GM08714 (cell line): Measurements from ENCODE around the gene SPECC1.
"Not testable (repeated sequence)": the region's sequence is repeated elsewhere in the genome, so short reads cannot be mapped to it uniquely, and the experiment has no call there.

Experiments
- H3K4me3 ChIP-seq: fragments of 200-500 bp; sonication (Bioruptor generic); 2 replicates; pipeline ENCODE4 v1.5.1; 2014; ENCODE audit warnings: mild to moderate bottlenecking, low read length, inconsistent platforms
- ZNF274 ChIP-seq: IDR thresholded peaks from 2 replicates; pipeline ENCODE4 v1.6.1; 2012; ENCODE audit warnings: mild to moderate bottlenecking, low read depth, low read length

Gene SPECC1

DNA sequence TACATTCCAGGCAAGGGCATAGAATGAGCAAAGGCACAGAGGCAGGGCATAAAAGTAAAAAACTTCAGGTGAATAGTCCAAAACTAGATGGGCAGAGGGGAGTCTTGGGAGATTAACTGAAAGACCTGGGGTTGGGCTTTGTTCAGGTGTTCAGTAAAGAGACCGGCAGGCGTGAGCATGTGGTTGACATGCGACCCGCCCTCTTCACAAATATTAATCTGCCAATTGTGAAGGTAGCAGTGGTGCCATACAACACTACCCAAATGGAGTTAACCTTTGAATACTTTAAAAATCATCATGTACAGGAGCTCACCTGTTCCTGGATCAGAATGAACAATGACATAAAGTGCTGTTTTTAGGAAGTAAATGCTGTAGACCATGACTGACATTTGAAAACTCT, 232.7 kb downstream of the SPECC1 start:
- TF ChIP-seq ZNF274, result no peak
- no peak overlapping the region for H3K4me3 ChIP-seq

DNA sequence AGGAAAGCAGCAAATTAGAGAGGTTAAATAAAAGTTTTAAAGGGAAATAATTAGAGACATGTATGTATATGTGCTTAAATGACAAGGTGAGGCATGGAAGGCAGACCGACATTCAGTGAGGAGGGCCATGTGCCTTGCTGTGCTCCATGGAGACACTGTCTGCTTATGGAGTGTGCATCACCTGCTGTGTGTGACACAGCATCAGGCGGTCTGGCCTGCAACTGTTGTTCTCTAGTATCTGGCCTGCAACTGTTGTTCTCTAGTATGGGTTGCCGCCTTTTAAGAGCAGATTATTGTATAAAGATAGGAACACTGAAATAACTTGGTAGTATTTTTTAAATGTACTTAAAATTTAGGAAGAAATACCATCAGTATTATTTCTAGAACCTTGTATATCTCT, 233.1 kb downstream of the SPECC1 start:
- H3K4me3 ChIP-seq, result no peak overlapping the region
- TF ChIP-seq ZNF274, result no peak

GRCh38 chr17:20243524-20243923, 234.4 kb downstream of the SPECC1 start:
- TF ChIP-seq ZNF274, result no peak
- H3K4me3 ChIP-seq, result no peak overlapping the region

DNA sequence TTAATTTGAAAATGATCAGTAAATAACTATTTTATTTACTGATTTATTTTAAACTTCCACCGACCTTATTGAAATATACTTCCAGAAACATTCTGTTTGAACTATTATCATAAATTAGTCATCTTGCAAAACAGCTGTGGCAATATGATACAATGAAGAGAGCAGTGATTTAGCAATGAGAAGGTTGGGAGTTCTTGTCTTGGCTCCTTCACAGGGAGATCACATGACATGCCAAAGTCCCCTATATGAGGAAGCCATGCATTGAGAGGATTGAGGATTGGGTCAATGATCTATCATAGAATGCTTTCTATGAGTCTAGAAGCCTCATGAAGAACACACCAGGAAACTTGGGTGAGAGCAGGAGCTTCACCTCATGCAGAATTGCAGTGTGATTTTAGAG, 235.5 kb downstream of the SPECC1 start:
- H3K4me3 ChIP-seq, result no peak overlapping the region
- TF ChIP-seq ZNF274, result no peak

- no peak overlapping the region for H3K4me3 ChIP-seq
- TF ChIP-seq ZNF274, result no peak
Observed at GRCh38 chr17:20246692-20247091, 237.5 kb downstream of the SPECC1 start.

GRCh38 chr17:20253323-20253722, 244.2 kb downstream of the SPECC1 start:
- TF ChIP-seq ZNF274, result no peak
- H3K4me3 ChIP-seq, result no peak overlapping the region

DNA sequence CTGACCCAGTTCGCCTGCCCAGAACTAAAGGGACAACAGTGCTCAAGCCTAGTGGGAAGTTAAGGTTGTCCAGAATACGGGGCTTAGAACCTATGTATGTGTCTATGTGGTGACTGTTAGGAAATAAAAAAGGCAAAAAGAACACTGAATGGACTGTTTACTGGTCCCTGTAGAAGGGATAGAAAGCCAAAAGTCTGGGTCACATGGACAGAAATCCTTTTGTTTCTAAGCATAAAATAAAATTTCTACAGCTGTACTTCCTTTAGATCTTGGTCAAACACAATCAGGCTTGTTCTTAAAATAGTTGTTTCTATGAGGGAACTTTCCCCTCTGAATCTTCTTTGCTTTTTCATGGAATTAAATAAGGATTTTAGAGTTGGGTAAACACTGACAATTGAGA, 245.4 kb downstream of the SPECC1 start:
- no peak overlapping the region for H3K4me3 ChIP-seq
- no peak for TF ChIP-seq ZNF274

- no peak overlapping the region for H3K4me3 ChIP-seq
- no peak for TF ChIP-seq ZNF274
Observed at GRCh38 chr17:20256144-20256543, 247.0 kb downstream of the SPECC1 start.

- TF ChIP-seq ZNF274, result no peak
- no peak overlapping the region for H3K4me3 ChIP-seq
Observed at GRCh38 chr17:20257008-20257407, 247.8 kb downstream of the SPECC1 start.

- no peak overlapping the region for H3K4me3 ChIP-seq
- no peak for TF ChIP-seq ZNF274
Observed at GRCh38 chr17:20257798-20258197, 248.6 kb downstream of the SPECC1 start.

GRCh38 chr17:20259668-20260067, 250.5 kb downstream of the SPECC1 start:
- TF ChIP-seq ZNF274, result no peak
- no peak overlapping the region for H3K4me3 ChIP-seq

DNA sequence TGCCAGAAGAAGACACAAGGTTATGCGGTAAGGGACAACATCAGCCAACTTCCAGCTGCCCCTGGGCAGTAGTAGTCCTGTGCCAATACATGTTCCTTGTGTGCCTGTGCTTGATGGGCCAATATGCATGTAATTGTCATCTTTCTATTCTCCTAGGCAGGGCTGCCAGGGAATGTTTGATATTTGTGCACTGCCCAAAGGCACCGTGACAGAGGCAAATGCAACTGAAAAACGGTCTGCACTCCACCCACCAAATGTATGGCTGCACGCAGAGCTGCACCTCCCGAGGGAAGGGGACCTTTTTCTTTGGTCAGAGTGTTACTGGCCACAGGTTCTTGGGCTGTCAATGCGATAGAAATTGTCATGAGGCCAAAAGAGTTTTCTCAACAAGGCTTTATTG, 251.1 kb downstream of the SPECC1 start:
- no peak overlapping the region for H3K4me3 ChIP-seq
- TF ChIP-seq ZNF274, result no peak

GRCh38 chr17:20262226-20263114, 253.3 kb downstream of the SPECC1 start:
- H3K4me3 ChIP-seq, result no peak overlapping the region
- no peak for TF ChIP-seq ZNF274

GRCh38 chr17:20263115-20263433, 253.9 kb downstream of the SPECC1 start:
- not testable (repeated sequence) for H3K4me3 ChIP-seq

DNA sequence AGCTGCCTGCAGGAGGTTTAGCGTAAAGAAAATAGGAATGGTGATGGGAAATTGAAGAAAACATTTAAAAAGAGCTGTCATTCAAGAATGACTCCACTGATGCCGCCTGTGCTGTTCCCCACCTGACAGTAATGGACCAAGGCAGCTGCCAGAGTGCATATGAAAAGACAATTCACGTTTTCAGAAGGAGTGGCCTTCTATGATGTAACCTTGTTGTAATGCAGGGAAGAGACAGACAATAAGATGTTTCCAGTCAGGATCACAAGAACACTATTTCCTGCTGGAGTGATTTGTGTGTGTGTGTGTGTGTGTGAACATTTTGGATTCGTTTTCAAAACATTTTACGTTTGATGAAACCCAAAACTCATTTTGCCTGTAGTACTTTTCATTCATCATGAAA, 254.4 kb downstream of the SPECC1 start:
- no peak overlapping the region for H3K4me3 ChIP-seq
- no peak for TF ChIP-seq ZNF274

GRCh38 chr17:20264996-20265395, 255.8 kb downstream of the SPECC1 start:
- no peak for TF ChIP-seq ZNF274
- no peak overlapping the region for H3K4me3 ChIP-seq
